ENCODE measurements around the gene SLC6A19.

The SLC6A19 gene

DNA sequence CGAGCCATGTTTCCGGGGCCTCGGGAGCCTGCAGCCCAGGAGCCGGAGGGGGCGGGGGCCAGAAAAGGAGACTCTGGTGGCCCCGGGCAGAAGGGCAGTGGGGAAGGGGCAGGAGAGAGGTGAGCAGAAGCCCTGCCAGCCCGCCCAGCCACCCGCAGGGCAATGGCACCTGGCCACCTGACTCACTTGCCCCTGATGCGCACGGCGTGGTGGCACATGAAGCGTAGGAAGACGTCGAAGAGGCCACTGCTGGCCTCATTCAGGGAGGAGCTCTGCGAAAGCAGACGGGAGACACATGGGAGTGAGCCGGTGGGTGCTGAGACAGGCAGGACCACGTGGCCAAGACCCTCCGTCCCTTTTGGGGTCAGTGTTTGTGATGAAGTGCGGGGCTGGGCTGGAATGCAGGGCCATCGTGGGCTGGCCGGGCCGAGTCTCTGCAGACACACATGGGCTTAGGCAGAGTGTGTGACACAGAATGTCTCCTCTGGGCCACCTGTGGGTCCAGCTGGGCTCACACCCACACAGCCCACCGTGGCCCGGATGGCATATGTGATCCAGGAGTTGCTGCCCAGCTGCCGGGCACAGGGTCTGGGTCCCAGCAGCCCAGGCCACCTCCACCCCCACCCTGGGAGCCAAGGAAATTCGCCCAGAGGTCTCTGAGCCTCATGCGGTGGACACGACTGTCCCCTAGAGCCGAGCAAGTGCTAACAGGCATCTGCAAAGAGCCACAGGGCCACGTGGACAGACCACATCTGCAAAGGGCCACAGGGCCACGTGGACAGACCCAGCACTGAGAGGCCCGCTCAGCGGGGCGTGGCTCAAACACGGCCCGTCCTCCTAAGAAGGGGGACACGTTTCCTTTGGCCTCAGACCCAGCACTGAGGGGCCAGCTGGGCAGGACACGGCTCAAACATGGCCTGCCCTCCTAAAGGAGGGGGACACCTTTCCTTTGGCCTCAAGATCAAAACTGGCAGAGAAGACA is 69.8 kb downstream of the SLC6A19 start:
- DNase-seq, result no peak

GRCh38 chr5:1272201-1272600 is 70.8 kb downstream of the SLC6A19 start:
- no peak for DNase-seq

DNA sequence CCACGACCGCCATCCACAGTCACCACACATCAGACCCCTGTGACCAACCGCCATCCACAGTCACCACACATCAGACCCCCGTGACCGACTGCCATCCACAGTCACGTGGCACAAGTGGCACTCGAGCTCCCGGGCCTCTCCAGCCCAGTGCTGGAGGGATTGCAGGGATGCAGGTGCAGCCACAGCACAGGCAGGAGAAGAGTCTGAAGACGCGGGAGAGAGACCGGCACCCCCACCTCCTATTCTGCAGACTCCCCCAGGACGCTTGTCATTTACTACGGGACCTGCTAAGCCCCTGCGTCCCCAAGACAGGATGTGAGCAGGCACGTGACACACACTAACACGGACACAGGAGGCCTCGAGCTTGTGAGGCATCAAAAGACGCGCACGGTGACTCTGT is 72.3 kb downstream of the SLC6A19 start:
- DNase-seq, result no peak

- DNase-seq, result no peak
These were observed 73.1 kb downstream of the SLC6A19 start for GRCh38 chr5:1274471-1274870.
